Hematopoietic multipotent progenitor cell treated with erythropoietin and hydrocortisone succinate and interleukin-3 and kit ligand, for 6 days (in vitro differentiated cells): Measurements from ENCODE around the gene PYGL.
"Not testable (repeated sequence)": the region's sequence is repeated elsewhere in the genome, so short reads cannot be mapped to it uniquely, and the experiment has no call there.

ENCODE experiments used
- DNase-seq: peaks from one replicate; pipeline ENCODE4 v3.0.0-alpha.2; 2015

PYGL gene

DNA sequence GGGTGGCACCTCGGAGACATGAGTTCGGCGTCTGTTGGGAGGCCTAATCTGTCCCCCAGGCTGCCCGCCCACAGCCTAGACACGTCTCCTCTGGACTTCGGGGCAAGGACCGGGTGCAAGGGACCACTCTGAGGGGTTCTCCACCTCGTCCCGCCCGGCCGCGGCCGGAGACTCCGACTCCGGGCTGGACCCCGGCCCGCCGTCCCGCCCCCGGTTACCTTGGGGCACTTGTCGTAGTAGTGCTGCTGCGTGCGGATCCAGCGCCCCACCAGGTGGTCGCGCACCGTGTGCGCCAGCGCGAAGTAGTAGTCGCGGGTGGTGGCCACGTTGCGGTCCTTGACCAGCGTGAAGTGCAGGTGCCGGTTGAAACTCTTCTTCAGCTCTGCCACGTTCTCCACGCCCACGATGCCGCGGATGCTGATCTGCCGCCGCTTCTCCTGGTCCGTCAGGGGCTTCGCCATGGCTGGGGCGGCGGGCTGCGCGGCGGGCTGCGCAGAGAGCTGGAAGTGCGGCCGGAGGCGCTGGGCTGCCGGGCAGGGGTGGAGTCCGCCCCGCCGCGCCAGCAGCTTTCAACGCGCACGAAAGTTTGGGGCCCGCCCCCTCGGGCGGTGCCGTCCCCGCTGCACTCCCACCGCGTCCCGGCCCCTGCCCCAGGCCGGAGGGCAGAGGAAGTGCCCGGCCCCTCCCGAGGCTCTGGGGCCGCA is at the start of gene PYGL:
Gene PYGL (minus strand): TSS at position 541 of the 704 bp plus-strand sequence. CDS start 80 bp downstream, at position 461.
- peak; percentile 80 for DNase-seq

- DNase-seq, result no peak
Observed at GRCh38 chr14:50985859-50986331, 41.6 kb upstream of the PYGL start.

GRCh38 chr14:50985124-50985858 is 41.0 kb upstream of the PYGL start:
- DNase-seq, result no peak

DNA sequence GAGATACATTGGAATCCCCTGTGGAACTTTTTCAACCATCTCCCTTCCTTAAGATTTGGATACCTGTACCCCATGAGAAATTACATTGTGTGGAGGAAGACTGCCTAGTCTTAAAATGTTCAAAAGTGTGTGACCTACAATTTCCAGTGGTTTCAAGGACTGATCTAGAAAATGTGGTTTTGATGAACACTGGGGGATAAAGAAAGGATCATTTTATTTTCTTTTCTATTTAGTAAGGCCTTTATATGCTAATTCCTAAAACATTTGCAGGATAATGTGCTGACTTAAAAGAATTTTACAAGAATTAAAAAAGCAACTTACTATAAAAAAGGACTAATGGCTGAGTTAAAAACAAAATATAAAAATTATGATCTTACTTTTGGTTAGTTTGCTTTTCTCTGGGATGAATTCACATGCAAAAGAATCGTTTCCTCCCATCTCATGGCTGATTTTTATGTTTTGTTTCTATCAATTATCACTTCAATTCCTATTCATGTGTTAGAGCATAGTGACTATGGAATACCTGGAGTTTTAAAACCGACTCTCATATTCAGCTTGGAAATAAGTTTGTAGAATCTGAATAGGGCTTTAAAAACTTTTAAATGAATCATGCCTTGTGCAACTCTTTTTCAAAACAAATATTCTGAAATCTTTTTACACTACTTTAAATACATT is 39.9 kb upstream of the PYGL start:
- DNase-seq, result no peak

GRCh38 chr14:50979941-50980850 is 35.9 kb upstream of the PYGL start:
- DNase-seq, result no peak

GRCh38 chr14:50978888-50979287 is 34.6 kb upstream of the PYGL start:
- DNase-seq, result no peak

- DNase-seq, result no peak
Observed at GRCh38 chr14:50978529-50978871, 34.2 kb upstream of the PYGL start.

- DNase-seq, result no peak
Observed at GRCh38 chr14:50977863-50978528, 33.7 kb upstream of the PYGL start.

DNA sequence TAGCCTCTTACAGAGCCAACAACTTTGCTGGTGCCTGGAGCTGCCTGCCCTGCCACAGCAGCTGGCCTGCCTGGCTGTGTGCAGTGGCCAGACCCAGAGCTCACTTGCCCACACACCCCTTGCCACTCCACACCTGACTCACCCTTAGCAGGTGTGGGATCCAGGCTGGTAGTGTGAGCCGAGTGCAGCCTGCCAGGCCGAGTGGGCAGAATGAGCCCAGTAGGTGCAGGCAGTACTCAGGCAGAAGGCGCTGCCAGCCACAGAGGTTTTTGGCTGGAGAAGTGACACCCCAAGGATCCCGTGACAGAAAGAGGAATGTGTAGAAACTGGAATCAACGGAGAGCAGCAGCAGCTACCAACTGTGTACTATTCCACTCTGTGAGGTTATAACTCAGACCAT is 29.8 kb upstream of the PYGL start:
- DNase-seq, result no peak

DNA sequence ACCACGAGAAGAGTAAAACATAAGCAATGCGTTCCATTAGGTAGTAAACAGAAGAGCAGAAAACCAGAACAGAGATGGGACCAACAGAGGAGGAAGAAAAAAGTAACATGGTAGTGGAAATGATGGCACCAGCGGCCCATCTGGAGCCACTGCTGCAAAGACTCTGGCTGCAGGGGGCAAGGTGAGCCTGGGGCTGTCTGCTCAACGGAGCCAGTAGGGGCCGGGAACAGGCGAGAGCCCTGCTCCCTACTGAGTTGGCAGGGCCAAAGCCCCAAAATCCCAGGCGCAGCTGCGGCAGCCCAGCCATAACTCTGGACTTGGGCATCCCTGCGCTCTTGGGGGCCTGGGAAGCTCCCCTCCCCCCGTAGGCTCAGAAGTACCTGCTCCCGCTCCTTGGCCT is 28.5 kb upstream of the PYGL start:
- DNase-seq, result no peak

DNA sequence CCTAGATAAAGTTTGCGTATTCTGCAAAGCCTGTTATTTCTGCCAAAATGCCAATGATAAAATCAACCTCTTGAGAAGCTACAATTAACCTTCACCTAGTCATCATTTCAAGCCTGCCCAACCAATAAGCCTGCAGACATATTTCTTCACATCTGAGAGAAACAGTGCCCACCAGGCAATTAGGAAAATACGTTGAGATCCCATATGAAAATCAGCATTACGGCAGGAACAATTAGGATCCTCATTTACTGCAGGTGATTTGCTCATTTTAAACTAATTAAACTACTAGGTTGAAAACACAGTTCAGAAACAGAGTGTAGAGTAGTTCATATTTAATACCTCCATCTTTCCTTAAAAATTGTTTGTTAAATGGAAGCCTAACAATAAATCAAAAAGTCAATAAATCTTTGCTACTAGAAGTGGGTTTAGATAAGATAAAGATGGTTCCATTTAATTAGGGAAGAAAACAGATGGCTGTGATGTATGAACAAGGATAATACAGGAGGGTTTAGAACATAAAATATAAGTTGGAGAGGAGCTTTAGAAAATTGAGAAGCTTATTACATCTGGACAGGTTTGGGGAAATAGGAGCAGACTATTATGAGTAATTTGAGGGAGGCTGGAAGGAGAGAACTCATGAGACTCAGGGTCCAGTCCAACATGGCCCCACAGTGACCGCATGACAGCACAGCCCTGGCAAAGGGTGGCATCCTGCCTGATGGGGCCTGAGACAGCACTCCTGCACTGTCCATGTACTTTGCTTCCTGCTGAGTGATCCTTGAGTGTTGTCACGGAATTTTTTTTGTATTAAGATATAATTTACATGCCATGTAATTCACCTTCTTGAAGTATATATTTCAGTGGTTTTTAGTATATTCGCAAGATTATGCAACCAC is 26.9 kb upstream of the PYGL start:
- DNase-seq, result no peak

DNA sequence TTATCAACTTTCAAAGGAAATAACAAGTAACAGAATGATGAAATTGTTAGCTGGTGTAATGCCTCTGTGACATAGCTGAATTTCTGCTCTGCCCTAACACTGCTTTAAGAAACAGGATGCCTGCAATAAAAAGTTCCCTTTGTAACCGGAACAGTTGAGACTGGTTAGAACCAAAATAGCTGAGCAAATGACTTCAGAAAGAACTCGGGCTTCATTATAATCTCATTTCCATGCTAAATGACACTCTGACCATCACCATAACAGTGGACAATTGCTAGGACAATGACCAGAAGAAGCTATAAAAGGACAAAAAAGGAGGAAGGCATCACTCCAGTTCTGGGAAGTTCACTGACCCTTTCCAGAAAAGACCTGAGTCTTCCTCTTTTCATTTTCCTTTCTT is 23.5 kb upstream of the PYGL start:
- DNase-seq, result peak; percentile 33

DNA sequence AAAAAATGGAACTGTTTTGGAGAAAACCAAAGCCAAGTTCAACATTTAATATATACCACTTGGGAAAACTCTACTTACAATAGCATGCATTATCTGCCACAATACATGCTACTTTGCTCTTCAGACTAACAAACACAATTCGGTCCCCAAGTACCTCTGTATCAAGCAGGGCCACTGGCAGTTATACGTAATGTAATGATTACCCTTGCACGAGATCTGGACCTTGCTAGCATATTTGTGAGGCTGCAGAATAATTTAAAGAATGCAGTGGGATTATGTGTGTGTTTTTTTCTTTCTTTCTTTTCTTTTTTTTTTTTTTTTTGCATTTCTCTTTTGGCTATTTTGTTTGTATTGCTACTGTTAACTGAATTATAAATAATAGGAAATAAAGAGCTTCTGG is 22.8 kb upstream of the PYGL start:
- DNase-seq, result no peak

- no peak for DNase-seq
Observed at GRCh38 chr14:50964683-50965390, 20.6 kb upstream of the PYGL start.

DNA sequence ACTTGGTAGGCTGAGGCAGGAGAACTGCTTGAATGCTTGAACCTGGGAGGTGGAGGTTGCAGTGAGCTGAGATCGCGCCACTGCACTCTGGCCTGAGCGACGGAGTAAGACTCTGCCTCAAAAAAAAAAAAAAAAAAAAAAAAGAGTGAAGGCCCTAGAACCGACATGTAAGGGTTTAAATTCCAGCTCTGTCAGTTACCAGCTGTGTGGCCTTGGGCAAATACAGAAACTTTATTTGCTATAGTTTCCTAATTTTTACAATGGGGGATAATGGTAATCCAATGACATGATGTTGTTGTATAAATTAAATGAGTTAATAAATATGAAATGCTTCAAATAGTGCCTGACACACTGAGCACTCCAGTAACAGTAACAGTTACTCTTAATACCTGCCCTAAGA is 19.6 kb upstream of the PYGL start:
- no peak for DNase-seq

DNA sequence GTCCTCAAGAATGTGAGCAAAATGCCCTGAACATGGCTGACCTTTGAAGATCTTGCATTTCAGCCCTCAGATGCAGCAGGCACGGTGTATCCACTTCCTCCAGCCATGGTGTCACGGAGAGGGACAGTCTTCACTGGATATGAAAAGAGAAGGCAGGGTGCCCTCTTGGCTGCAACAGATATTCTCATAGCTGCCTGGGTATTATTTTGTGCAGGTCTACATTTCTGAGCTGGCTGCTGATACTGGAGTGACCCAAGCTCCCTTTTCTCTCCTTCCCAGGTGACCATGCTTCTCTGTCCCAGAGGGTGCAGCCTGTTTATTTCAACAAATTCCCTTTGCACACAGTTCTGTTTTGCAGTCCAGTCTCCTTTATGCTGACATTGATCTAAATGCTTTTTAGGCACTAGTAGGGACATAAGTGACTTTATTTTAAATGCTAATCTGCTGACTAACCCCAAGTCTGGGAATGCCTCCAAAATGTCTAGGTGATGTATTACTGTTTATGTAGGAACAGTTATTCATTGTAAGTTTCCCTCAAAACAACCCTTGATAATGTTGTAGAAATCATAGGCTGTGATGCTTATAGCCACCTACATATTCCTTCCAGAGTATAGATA is 17.4 kb upstream of the PYGL start:
- no peak for DNase-seq

DNA sequence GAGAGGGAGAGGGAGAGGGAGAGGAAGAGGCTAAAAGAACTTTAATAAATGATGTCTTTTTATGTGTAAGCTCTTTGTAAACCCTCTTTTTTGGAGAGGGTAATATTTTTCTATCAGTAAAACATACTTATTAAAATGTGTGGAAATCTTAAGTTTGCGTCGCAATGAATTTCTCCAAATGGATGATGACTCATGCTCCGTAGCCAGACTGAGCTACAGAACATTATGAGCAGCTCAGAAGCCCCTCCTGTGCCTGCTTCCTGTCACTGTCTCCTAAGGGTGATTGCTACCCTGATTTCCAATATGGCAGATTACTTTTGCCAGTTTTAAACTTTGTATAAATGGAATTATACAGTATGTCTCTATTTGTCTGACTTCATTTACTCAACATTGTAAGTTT is 13.0 kb upstream of the PYGL start:
- DNase-seq, result no peak

DNA sequence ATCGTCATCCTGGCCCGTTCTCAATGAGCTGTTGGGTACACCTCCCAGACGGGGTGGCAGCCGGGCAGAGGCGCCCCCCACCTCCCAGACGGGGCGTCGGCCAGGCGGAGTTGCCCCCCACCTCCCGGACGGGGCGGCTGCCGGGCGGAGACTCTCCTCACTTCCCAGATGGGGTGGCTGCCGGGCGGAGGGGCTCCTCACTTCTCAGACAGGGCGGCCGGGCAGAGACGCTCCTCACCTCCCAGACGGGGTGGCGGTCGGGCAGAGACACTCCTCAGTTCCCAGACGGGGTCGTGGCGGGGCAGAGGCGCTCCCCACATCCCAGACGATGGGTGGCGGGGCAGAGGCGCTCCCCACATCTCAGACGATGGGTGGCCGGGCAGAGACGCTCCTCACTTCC is 12.1 kb upstream of the PYGL start:
- DNase-seq, result not testable (repeated sequence)

DNA sequence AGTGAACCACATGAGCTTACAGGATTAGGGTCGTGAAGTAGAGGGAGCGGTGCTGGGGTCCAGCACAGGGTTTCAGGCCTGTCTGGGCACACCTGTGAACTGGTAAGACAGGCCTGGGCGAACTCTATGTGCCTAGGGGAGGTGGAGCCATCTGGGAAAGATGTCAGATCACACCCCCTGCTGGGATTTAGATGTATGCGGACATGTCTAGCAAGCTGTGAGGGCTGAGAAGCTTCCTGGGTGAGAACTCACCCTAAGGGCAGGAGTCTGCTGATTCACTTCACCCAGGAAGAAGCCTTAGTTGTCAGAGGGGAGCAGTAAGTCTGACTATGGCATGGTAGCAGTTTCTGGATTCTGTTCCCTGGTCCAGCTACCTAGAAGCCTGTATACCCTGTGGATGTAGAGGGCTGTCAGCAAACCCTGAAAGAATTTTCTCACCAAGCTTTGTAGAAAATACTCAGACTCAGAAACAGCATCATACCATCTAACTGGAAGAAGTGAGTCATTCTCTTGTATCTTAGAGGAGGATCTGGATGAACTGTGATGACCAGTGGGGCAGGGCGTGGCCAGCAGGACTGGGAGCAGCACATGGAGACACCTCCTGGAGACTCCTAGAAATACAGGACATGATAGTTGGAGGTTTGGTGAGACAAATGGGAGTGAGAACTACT is 11.2 kb upstream of the PYGL start:
- DNase-seq, result peak; percentile 77
